Vagina (tissue), 2 donors: ENCODE measurements around the gene SETD2.

ENCODE experiments used
- CTCF ChIP-seq, 3 experiments: fragments of 450-650 bp in 2 of 3; fragments of 200-600 bp in 1 of 3; sonication (generic) in 1 of 3; IDR thresholded peaks; one replicate each; pipeline ENCODE4 v1.5.1; 2017 to 2019; ENCODE audit warnings: antibody characterized with exemption in 3 of 3, mild to moderate bottlenecking in 2 of 3, moderate library complexity in 2 of 3
- POLR2AphosphoS5 ChIP-seq, 2 donors: sonication (generic); formaldehyde crosslinking; IDR thresholded peaks; one replicate each; pipeline ENCODE4 v1.9.0; 2017; ENCODE audit warnings: antibody characterized with exemption in 2 of 2, mild to moderate bottlenecking in 2 of 2, low read depth in 1 of 2; ENCODE audit not compliant: insufficient read depth in 1 of 2

GRCh38 chr3:47161983-47162696 is 1.8 kb downstream of the SETD2 start:
- no peak for TF ChIP-seq CTCF (IDR thresholded peaks at IDR 0.05)
- no peak for TF ChIP-seq POLR2AphosphoS5 (IDR thresholded peaks at IDR 0.05; ENCODE audit: insufficient read depth in 1 of 2, low read depth in 1 of 2)
